Naive thymus-derived CD4-positive, alpha-beta T cell (primary cell): ENCODE measurements around the gene PTGFRN. TPM values are rescaled to one million over a fixed set of nuclear protein-coding genes. Genes with fewer than 3 reads are reported as not detected.

Experiments
- ATAC-seq: fragments of 150-1000 bp; cut with Tn5 transposase; 2 replicates; pipeline ENCODE4 v1.10.0; 2021; ENCODE audit warnings: mild to moderate bottlenecking, moderate library complexity
- CTCF ChIA-PET: fragments of 350-600 bp; sonication (Branson Sonifier 250); formaldehyde crosslinking; loops from one replicate; lab custom pipeline; 2021; ENCODE audit warnings: antibody characterized with exemption; lab: Charles Lee
- POLR2A ChIA-PET: fragments of 350-600 bp; sonication (Branson Sonifier 250); formaldehyde crosslinking; loops from one replicate; lab custom pipeline; 2021; ENCODE audit warnings: antibody characterized with exemption, inconsistent platforms; lab: Charles Lee
- DNase-seq, 9 donors: peaks; one replicate each; pipeline versions ENCODE4 v3.0.0 to v3.0.0-alpha.2; 2020 to 2022; ENCODE audit warnings: mixed read lengths in 1 of 9
- H3K27ac ChIP-seq: one replicate; pipeline ENCODE4 v1.7.0; 2013; ENCODE audit warnings: mild to moderate bottlenecking, low read depth, low read length, moderate library complexity
- H3K27me3 ChIP-seq, 2 donors: one replicate each; pipeline ENCODE4 v1.7.0; 2013; ENCODE audit warnings: low read length in 2 of 2, mild to moderate bottlenecking in 2 of 2, moderate library complexity in 2 of 2; ENCODE audit not compliant: control insufficient read depth in 2 of 2, insufficient read depth in 2 of 2
- H3K36me3 ChIP-seq, 3 experiments: 1 replicate in 2 of 3; 2 replicates in 1 of 3; pipeline ENCODE4 v1.7.0; 2013; ENCODE audit warnings: low read length in 3 of 3, mild to moderate bottlenecking in 3 of 3, moderate library complexity in 1 of 3; ENCODE audit not compliant: insufficient read depth in 3 of 3, control insufficient read depth in 2 of 3
- H3K4me1 ChIP-seq, 2 donors: one replicate each; pipeline ENCODE4 v1.7.0; 2013; ENCODE audit warnings: low read length in 2 of 2, mild to moderate bottlenecking in 2 of 2, moderate library complexity in 1 of 2; ENCODE audit not compliant: control insufficient read depth in 2 of 2, insufficient read depth in 2 of 2
- H3K4me3 ChIP-seq: 2 replicates; pipeline ENCODE4 v1.7.0; 2013; ENCODE audit warnings: mild to moderate bottlenecking, low read length
- H3K9me3 ChIP-seq, 3 experiments: 1 replicate in 2 of 3; 2 replicates in 1 of 3; pipeline ENCODE4 v1.7.0; 2013; ENCODE audit warnings: low read length in 3 of 3; ENCODE audit not compliant: control insufficient read depth in 2 of 3
- H3K27ac Mint-ChIP-seq, 9 donors: one replicate each; pipeline ENCODE4 v1.8.0; 2020 to 2022; ENCODE audit warnings: mixed read lengths in 9 of 9, mild to moderate bottlenecking in 8 of 9, moderate library complexity in 5 of 9, inconsistent platforms in 2 of 9
- H3K27me3 Mint-ChIP-seq, 5 donors: one replicate each; pipeline ENCODE4 v1.8.0; 2021 to 2022; ENCODE audit warnings: mixed read lengths in 5 of 5, mild to moderate bottlenecking in 1 of 5
- H3K36me3 Mint-ChIP-seq, 5 donors: one replicate each; pipeline ENCODE4 v1.8.0; 2020 to 2022; ENCODE audit warnings: mixed read lengths in 5 of 5, mild to moderate bottlenecking in 3 of 5, inconsistent platforms in 1 of 5
- H3K4me1 Mint-ChIP-seq, 7 donors: one replicate each; pipeline ENCODE4 v1.8.0; 2020 to 2022; ENCODE audit warnings: mixed read lengths in 7 of 7, mild to moderate bottlenecking in 3 of 7, inconsistent platforms in 1 of 7
- H3K4me3 Mint-ChIP-seq, 10 donors: one replicate each; pipeline ENCODE4 v1.8.0; 2020 to 2022; ENCODE audit warnings: mild to moderate bottlenecking in 10 of 10, mixed read lengths in 10 of 10, moderate library complexity in 6 of 10, inconsistent platforms in 2 of 10
- H3K9me3 Mint-ChIP-seq, 11 donors: one replicate each; pipeline ENCODE4 v1.8.0; 2020 to 2022; ENCODE audit warnings: mixed read lengths in 11 of 11, mild to moderate bottlenecking in 4 of 11, inconsistent platforms in 1 of 11, moderate library complexity in 1 of 11
- intact Hi-C, 2 donors: fragments of 100-400 bp; cut with micrococcal nuclease; formaldehyde crosslinking; loops; one replicate each; pipeline ENCODE4 v1.15.1; 2023
- polyA plus RNA-seq, 2 donors: library from polyadenylated mRNA; unstranded; fragments of 300-500 nt; fragmentation: Illumina TruSeq; gene quantifications; one replicate each; pipeline ENCODE4 v1.2.3, GENCODE V29; 2021
- total RNA-seq, 6 experiments: library from RNA in 5 of 6; stranded (reverse) in 5 of 6; gene quantifications; 1 replicate in 5 of 6; 2 replicates in 1 of 6; pipeline ENCODE4 v1.2.3 and lab custom pipeline; 2021 to 2026

PTGFRN gene
- total and polyA plus RNA-seq, 7 experiments from 2014 or later = 0.22 to 5.6 (median 1.2) TPM

- Mint-ChIP-seq H3K36me3 (peaks cover 0 to 15% (median 0%) of the 10 kb centered on the region in 5 donors), H3K4me1 (peaks cover 21 to 43% (median 37%) of the 10 kb centered on the region in 7 donors), H3K9me3 (peaks cover 0 to 9% (median 0%) of the 10 kb centered on the region in 11 donors), H3K27ac (no peak overlapping the region), H3K4me3 (no peak overlapping the region), H3K27me3 (no peaks in the 10 kb centered on the region)
- no peaks in the 10 kb centered on the region for H3K27me3 ChIP-seq
- peaks cover 0 to 25% of the 10 kb centered on the region in 2 donors for H3K4me1 ChIP-seq
- ChIA-PET CTCF (interaction anchor here (0.7 kb wide), 1 partner anchor 511 kb away, joined by 4 read pairs; no protein-coding TSS in a partner anchor), POLR2A (interaction anchor here (1.0 to 3.3 kb wide), 3 partner anchors 9 to 11 kb away, joined by 4 to 26 read pairs (median 5); no protein-coding TSS in a partner anchor)
- intact Hi-C loops = no loop called here
- no peaks in the 10 kb centered on the region for H3K9me3 ChIP-seq
- H3K36me3 ChIP-seq = no peaks in the 10 kb centered on the region
- no peak overlapping the region for H3K27ac ChIP-seq
- DNase-seq = no peak
- ATAC-seq = no peak
- no peak overlapping the region for H3K4me3 ChIP-seq
Observed at GRCh38 chr1:116997636-116998035, 87.9 kb downstream of the PTGFRN start.

- H3K4me1 ChIP-seq = peaks cover 0 to 43% of the 10 kb centered on the region in 2 donors
- no peaks in the 10 kb centered on the region for H3K36me3 ChIP-seq
- H3K27ac ChIP-seq = no peak overlapping the region
- Mint-ChIP-seq H3K36me3 (peaks cover 0 to 10% (median 0%) of the 10 kb centered on the region in 5 donors), H3K4me3 (peak overlapping the region in 2 of 10 donors; percentile 31 to 53), H3K27ac (peak overlapping the region in 8 of 9 donors; percentile 84 to 95 (median 88)), H3K27me3 (no peaks in the 10 kb centered on the region), H3K4me1 (peaks cover 25 to 57% (median 44%) of the 10 kb centered on the region in 7 donors), H3K9me3 (peaks cover 0 to 5% (median 0%) of the 10 kb centered on the region in 11 donors)
- ChIA-PET POLR2A (interaction anchor here (0.6 to 2.8 kb wide), 6 partner anchors 10 to 60 kb away, joined by 3 to 23 read pairs (median 6); partner anchors contain the start of gene TTF2), CTCF (interaction anchor here (2.2 kb wide), 1 partner anchor 13 kb away, joined by 12 read pairs; no protein-coding TSS in a partner anchor)
- intact Hi-C loops = no loop called here
- H3K4me3 ChIP-seq = no peak overlapping the region
- no peaks in the 10 kb centered on the region for H3K27me3 ChIP-seq
- ATAC-seq (no peak), DNase-seq (no peak)
- no peaks in the 10 kb centered on the region for H3K9me3 ChIP-seq
Observed at GRCh38 chr1:116999596-116999995, 89.9 kb downstream of the PTGFRN start.

GRCh38 chr1:117000142-117000541, 90.4 kb downstream of the PTGFRN start:
- Mint-ChIP-seq H3K36me3 (peaks cover 0 to 10% (median 0%) of the 10 kb centered on the region in 5 donors), H3K4me3 (peak overlapping the region in 4 of 10 donors; percentile 20 to 72 (median 42)), H3K4me1 (peaks cover 27 to 63% (median 48%) of the 10 kb centered on the region in 7 donors), H3K9me3 (peaks cover 0 to 5% (median 0%) of the 10 kb centered on the region in 11 donors), H3K27me3 (no peaks in the 10 kb centered on the region), H3K27ac (peak overlapping the region; percentile 78 to 95 (median 87))
- Histone ChIP-seq H3K27ac (no peak overlapping the region), H3K36me3 (no peaks in the 10 kb centered on the region), H3K4me1 (peaks cover 0 to 43% of the 10 kb centered on the region in 2 donors), H3K9me3 (no peaks in the 10 kb centered on the region), H3K4me3 (no peak overlapping the region), H3K27me3 (no peaks in the 10 kb centered on the region)
- no peak for ATAC-seq
- no peak for DNase-seq
- intact Hi-C loops = loop anchor here (2.0 to 10.0 kb wide), 7 partner anchors 13 to 835 kb away; partner anchors contain the start of genes ATP1A1 (in 1 of the 2), MAN1A2 (in 1 of the 2) and TENT5C (in 1 of the 2)
- ChIA-PET CTCF (interaction anchor here (0.6 to 2.2 kb wide), 2 partner anchors 13 to 54 kb away, joined by 6 to 12 read pairs; no protein-coding TSS in a partner anchor), POLR2A (interaction anchor here (0.6 to 2.8 kb wide), 9 partner anchors 8 to 262 kb away, joined by 3 to 23 read pairs (median 7); partner anchors contain the start of gene TTF2)

GRCh38 chr1:117001254-117001927, 91.7 kb downstream of the PTGFRN start, which contains the start of gene CD101:
CD101 (plus strand) TSS chr1:117001760; CDS start chr1:117001818, 58 bp downstream.
- Histone ChIP-seq H3K4me1 (peaks cover 0 to 48% of the 10 kb centered on the region in 2 donors), H3K36me3 (no peaks in the 10 kb centered on the region), H3K27ac (peak within 1 kb of the TSS; percentile 60), H3K4me3 (peak within 1 kb of the TSS; percentile 17), H3K9me3 (no peaks in the 10 kb centered on the region), H3K27me3 (no peaks in the 10 kb centered on the region)
- DNase-seq = peak in 4 of 9 donors; percentile 18 to 39 (median 32)
- peaks cover 0 to 12% (median 0%) of the 10 kb centered on the region in 5 donors for H3K36me3 Mint-ChIP-seq
- peak within 1 kb of the TSS; percentile 30 to 72 (median 60) for H3K4me3 Mint-ChIP-seq
- H3K27ac Mint-ChIP-seq = peak within 1 kb of the TSS; percentile 84 to 95 (median 87)
- H3K4me1 Mint-ChIP-seq = peaks cover 36 to 72% (median 59%) of the 10 kb centered on the region in 7 donors
- peak; percentile 72 for ATAC-seq
- H3K9me3 Mint-ChIP-seq = peaks cover 0 to 7% (median 0%) of the 10 kb centered on the region in 11 donors
- ChIA-PET CTCF (interaction anchor here (0.9 to 2.2 kb wide), 4 partner anchors 8 to 127 kb away, joined by 3 to 12 read pairs (median 4); no protein-coding TSS in a partner anchor), POLR2A (interaction anchor here (0.7 to 2.8 kb wide), 9 partner anchors 8 to 263 kb away, joined by 3 to 23 read pairs (median 7); partner anchors contain the start of gene TTF2)
- intact Hi-C loops = loop anchor here (1.0 to 10.0 kb wide), 11 partner anchors 8 to 837 kb away; partner anchors contain the start of genes ATP1A1 (in 1 of the 2), MAN1A2 (in 1 of the 2) and TENT5C (in 1 of the 2)
- no peaks in the 10 kb centered on the region for H3K27me3 Mint-ChIP-seq

GRCh38 chr1:117003223-117003875, 93.6 kb downstream of the PTGFRN start:
- peaks cover 43 to 91% (median 75%) of the 10 kb centered on the region in 7 donors for H3K4me1 Mint-ChIP-seq

More at GRCh38 chr1:117003223-117003875, 93.6 kb downstream of the PTGFRN start:
- Histone ChIP-seq H3K4me1 (peaks cover 0 to 64% of the 10 kb centered on the region in 2 donors), H3K36me3 (no peaks in the 10 kb centered on the region), H3K4me3 (no peak overlapping the region), H3K9me3 (no peaks in the 10 kb centered on the region), H3K27me3 (no peaks in the 10 kb centered on the region), H3K27ac (peak overlapping the region; percentile 25)
- H3K36me3 Mint-ChIP-seq = peaks cover 0 to 12% (median 0%) of the 10 kb centered on the region in 5 donors
- POLR2A ChIA-PET = interaction anchor here (1.2 to 3.4 kb wide), 5 partner anchors 11 to 125 kb away, joined by 4 to 27 read pairs (median 5); partner anchors contain the start of gene TTF2
- H3K27me3 Mint-ChIP-seq = no peaks in the 10 kb centered on the region
- intact Hi-C loops = loop anchor here (10.0 kb wide), 5 partner anchors 129 to 839 kb away; partner anchors contain the start of genes ATP1A1 (in 1 of the 2), MAN1A2 (in 1 of the 2) and TENT5C (in 1 of the 2)
- CTCF ChIA-PET = interaction anchor here (0.5 kb wide), 1 partner anchor 51 kb away, joined by 3 read pairs; no protein-coding TSS in a partner anchor
- ATAC-seq = peak; percentile 54
- no peak for DNase-seq
- peak overlapping the region; percentile 11 to 95 (median 75) for H3K27ac Mint-ChIP-seq
- H3K9me3 Mint-ChIP-seq = peaks cover 0 to 5% (median 0%) of the 10 kb centered on the region in 11 donors
- H3K4me3 Mint-ChIP-seq = peak overlapping the region in 9 of 10 donors; percentile 20 to 64 (median 34)
